Activated gamma-delta T cell (primary cell): ENCODE results near the gene RPS16.
"Not testable (repeated sequence)": the region's sequence is repeated elsewhere in the genome, so short reads cannot be mapped to it uniquely, and the experiment has no call there.

ENCODE experiments used
- DNase-seq: peaks from one replicate; lab custom pipeline; 2025; lab: John Stamatoyannopoulos, UW
- total RNA-seq, 2 donors: gene quantifications; one replicate each; lab custom pipeline; 2026; lab: John Stamatoyannopoulos, UW

Gene RPS16
- 117 to 205 reads per million in 2 donors for total RNA-seq

DNA sequence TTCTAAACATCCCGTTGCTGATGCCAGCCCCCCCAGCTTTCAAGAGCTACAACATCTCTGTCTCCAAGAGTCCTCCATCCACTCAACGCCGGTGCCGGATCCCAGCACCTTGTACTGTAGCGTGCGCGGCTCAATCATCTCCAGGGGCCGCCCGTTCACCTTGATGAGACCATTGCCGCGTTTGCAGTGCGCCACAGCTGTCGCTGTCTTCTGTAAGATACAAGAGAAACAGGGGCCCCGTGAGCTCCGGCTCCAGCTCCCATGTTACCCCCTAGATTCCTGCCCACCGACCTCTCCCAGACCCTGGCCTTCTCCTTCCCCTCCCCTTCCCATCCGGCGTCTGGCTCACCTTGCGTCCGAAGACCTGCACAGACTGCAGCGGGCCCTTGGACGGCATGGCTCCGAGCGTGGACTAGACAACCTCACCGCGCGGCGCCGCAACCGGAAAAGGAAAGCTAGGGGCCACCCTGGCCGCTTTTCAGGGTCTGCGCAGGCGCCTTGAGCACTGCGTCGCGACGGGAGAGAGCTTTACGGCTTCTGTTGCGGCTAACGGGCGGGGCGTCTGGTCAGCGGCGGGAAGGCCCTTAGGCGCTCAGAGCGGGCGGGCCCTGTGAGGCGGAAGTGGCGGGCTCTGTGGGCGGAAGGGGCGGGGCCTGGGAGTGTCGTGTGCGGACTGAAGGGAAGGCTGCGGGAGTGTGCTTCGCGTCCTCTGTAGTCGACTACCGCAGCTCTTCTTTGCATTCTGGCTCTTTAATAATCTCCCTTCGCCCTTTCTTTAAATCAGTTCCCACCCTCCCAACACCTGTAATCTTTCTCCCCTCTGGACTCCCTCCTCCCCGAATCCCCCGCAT lies at the start of gene RPS16:
TSS of gene RPS16 (minus strand) at position 451 of the 851 bp plus-strand sequence. CDS start at position 397, 54 bp downstream.
- DNase-seq = peak; percentile 99

DNA sequence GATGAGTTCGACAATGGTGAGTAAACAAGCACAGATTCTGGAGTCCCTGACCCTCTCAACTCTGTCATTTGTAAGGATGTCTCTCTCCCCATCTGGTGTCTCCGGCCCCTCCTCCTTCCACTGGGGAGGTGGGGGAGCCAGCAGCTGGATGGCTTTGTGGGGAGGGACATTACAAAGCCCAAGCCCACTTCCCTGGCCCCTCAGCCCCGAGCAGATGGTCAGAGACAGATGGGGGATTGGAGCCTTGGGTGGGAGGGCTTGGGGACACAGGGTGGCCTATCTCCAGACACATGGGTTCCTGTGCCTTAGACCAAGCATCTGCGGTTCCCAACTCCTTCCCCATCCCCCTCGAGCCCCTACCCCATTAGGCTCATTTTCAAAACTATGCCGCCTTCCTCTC lies 47.4 kb upstream of the RPS16 start:
- DNase-seq = no peak

DNA sequence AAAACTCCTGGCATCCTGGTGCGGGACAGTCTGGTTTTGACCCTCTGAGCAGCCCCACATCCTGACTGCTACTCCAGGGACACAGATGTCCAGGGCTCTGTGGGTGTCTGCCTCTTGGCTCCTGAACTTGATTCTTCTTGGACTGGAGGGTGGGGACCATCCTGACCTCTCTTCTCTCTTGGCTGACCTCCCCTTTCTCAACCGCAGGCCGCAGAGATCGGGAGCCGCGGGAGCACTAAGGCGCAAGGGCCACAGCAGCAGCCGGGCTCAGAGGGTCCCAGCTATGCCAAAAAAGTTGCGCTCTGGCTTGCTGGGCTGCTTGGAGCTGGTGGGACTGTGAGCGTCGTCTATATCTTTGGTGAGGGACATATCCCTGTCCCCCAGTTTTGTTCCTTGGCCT lies 45.9 kb upstream of the RPS16 start:
- DNase-seq = no peak

GRCh38 chr19:39481229-39481545 lies 45.4 kb upstream of the RPS16 start:
- no peak for DNase-seq

GRCh38 chr19:39480337-39481228 lies 44.8 kb upstream of the RPS16 start, which contains the start of gene TIMM50:
Gene TIMM50, plus strand, starts transcription at chr19:39480838. Its CDS starts 16 bp downstream, at chr19:39480854.
- DNase-seq = peak; percentile 93

DNA sequence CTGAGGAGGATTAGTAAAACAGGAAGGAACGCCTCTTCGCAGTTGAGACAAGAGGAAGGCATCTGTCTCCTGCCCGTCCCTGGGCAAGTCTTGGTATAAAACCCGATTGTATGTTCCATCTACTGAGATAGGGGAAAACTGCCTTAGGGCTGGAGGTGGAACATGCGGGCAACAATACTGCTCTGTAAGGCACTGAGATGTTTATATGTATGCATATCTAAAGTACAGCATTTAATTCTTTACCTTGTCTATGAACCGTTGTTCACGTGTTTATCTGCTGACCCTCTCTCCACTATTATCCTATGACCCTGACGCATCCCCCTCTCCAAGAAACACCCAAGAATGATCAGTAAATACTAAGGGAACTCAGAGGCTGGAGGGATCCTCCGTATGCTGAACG lies 44.2 kb upstream of the RPS16 start:
- DNase-seq = no peak

DNA sequence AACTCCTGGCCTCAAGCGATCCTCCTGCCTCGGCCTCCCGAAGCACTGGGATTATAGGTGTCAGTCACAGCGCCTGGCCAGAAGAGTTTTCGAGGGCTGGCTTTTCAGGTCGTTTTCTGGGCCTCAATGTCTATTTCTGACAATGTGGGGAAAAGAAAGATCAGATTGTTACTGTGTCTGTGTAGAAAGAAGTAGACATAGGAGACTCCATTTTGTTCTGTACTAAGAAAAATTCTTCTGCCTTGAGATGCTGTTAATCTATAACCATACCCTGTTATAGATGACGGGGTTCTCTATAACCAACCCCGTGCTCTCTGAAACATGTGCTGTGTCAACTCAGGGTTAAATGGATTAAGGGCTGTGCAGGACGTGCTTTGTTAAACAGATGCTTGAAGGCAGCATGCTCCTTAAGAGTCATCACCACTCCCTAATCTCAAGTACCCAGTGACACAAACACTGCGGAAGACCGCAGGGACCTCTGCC lies 43.6 kb upstream of the RPS16 start:
- not testable (repeated sequence) for DNase-seq

- DNase-seq = no peak
Measured at GRCh38 chr19:39475748-39476147, 40.0 kb upstream of the RPS16 start.

- peak; percentile 30 for DNase-seq
Measured at GRCh38 chr19:39474139-39474620, 38.4 kb upstream of the RPS16 start.

- no peak for DNase-seq
Measured at GRCh38 chr19:39473443-39473960, 37.8 kb upstream of the RPS16 start.

DNA sequence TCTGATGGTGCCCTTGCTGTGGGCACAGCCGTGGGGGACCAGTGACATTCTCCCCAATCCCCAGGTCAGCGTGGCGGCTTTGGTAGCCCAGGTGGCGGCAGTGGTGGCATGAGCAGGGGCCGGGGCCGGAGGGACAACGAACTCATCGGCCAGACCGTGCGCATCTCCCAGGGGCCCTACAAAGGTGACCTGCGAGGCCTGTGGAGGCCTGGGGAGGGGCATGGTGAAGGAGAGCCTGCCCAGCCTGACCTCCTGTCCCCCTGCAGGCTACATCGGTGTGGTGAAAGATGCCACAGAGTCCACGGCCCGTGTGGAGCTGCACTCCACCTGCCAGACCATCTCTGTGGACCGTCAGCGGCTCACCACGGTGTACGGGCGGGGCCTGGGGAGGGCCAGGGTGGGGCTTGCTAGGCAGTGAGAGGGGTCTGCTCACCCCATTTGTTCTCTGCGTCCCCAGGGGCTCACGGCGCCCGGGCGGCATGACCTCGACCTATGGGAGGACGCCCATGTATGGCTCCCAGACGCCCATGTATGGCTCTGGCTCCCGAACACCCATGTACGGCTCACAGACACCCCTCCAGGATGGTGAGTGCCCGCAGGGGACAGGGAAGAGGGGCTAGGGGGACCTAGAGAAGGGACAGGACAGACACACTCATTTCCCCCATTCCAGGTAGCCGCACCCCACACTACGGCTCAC lies 37.1 kb upstream of the RPS16 start:
- no peak for DNase-seq

- no peak for DNase-seq
Measured at GRCh38 chr19:39471756-39472536, 36.2 kb upstream of the RPS16 start.

DNA sequence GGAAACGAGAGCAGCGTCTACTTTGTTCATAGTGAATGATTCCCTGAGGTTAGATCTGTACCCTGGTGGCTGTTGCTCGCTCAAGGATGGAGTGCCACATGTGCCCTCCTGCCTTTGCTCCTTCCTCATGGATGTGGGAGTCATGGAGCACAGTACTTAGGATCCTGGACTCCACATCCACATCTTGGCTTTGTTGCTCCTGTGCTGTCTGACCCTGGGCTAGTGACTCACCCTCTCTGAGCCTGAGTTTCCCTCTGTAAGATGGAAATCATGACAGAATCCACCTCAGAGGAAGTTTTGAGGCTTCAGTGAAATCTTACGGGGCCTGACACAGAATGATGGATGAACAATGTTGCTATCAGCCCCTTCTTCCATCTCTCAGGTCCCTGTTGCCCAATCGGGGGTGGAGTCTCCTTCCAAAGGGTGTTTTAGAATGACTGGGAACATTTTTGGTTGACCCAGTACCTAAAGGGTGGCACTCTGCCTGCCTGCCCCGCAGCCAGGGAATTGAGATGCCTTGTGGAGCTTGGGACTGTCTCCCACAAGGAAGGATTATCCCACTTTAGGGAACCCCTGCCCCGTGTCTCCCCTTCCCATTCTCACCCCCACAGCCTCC lies 35.1 kb upstream of the RPS16 start:
- no peak for DNase-seq

GRCh38 chr19:39469567-39469966 lies 33.8 kb upstream of the RPS16 start:
- DNase-seq = no peak

DNA sequence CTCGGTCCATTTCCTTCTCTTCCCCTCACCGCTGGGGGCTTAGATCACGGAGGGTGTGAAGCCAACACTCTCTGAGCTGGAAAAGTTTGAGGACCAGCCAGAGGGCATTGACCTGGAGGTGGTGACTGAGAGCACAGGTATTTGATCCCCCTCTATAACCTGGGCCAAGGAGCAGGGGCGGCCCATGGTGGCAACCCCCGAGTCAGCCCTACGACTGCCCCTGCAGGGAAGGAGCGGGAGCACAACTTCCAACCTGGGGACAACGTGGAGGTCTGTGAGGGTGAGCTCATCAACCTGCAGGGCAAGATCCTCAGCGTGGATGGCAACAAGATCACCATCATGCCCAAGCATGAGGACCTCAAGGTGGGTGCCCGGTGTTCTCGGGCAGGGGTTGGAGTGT lies 33.3 kb upstream of the RPS16 start:
- DNase-seq = no peak

DNA sequence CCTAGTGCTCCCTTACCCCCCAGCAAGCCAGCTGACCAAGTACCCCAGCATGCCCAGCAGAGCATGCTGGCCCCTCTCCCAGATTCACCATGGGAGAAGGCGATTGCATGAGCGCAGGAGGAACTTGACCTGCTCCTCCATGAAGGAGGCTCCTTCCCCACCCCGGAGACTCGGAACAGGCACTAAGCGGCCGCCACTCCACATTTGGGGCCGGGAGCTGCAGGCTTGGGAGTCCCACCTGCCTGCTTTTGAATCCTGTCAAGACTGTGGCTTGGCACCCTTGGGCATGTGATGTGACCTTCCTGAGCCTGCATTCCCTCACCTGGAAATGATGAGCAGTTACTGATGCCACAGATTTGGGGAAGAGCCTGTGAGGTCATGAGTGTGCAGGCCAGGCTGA lies 32.2 kb upstream of the RPS16 start:
- DNase-seq = no peak

GRCh38 chr19:39465956-39466747 lies 30.4 kb upstream of the RPS16 start:
- no peak for DNase-seq

- no peak for DNase-seq
Measured at GRCh38 chr19:39463403-39463802, 27.7 kb upstream of the RPS16 start.

DNA sequence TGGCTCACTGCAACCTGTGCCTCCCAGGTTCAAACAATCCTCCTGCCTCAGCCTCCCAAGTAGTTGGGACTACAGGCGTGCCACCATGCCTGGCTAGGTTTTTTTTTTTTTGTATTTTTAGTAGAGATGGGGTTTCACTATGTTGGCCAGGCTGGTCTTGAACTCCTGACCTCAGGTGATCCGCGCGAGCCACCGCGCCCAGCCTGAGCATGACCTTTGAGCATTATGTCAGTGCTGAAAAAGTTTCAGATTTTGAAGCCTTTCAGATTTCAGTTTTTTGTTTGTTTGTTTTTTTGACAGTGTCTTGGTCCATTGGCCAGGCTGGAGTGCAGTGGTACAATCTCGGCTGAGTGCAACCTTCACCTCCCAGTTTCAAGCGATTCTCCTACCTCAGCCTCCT lies 15.5 kb upstream of the RPS16 start:
- DNase-seq = not testable (repeated sequence)
